Activated gamma-delta T cell treated with anti-CD3 and anti-CD28 coated beads, Interleukin-2, amount 50 U/mL, for 16 hours (primary cell): ENCODE data around the gene SPAG17.
"Not testable (repeated sequence)": the region's sequence is repeated elsewhere in the genome, so short reads cannot be mapped to it uniquely, and the experiment has no call there.

ENCODE experiments used
- DNase-seq: peaks from one replicate; pipeline ENCODE4 v3.0.0-alpha.2; 2020; ENCODE audit warnings: low read depth

The SPAG17 gene

GRCh38 chr1:117976381-117976780 is 208.6 kb downstream of the SPAG17 start:
- no peak for DNase-seq

GRCh38 chr1:117971777-117972176 is 213.3 kb downstream of the SPAG17 start:
- DNase-seq, result no peak

- no peak for DNase-seq
These were observed 214.8 kb downstream of the SPAG17 start for GRCh38 chr1:117970252-117970651.

GRCh38 chr1:117967881-117968280 is 217.1 kb downstream of the SPAG17 start:
- no peak for DNase-seq

GRCh38 chr1:117967477-117967876 is 217.6 kb downstream of the SPAG17 start:
- DNase-seq, result no peak

- DNase-seq, result no peak
These were observed 220.6 kb downstream of the SPAG17 start for GRCh38 chr1:117964290-117965038.

GRCh38 chr1:117959364-117959763 is 225.7 kb downstream of the SPAG17 start:
- no peak for DNase-seq

GRCh38 chr1:117952386-117952785 is 232.6 kb downstream of the SPAG17 start:
- no peak for DNase-seq

- no peak for DNase-seq
These were observed 242.7 kb downstream of the SPAG17 start for GRCh38 chr1:117942293-117942692.

GRCh38 chr1:117933769-117934168 is 251.3 kb downstream of the SPAG17 start:
- no peak for DNase-seq

GRCh38 chr1:117932576-117932975 is 252.5 kb downstream of the SPAG17 start:
- DNase-seq, result no peak

GRCh38 chr1:117930484-117930883 is 254.5 kb downstream of the SPAG17 start:
- no peak for DNase-seq

- no peak for DNase-seq
These were observed 254.9 kb downstream of the SPAG17 start for GRCh38 chr1:117930173-117930447.

- peak; percentile 93 for DNase-seq
These were observed 255.5 kb downstream of the SPAG17 start, which contains the start of the genes GDAP2 and WDR3 for GRCh38 chr1:117929343-117930172. Gene GDAP2 (minus strand): TSS chr1:117929621. CDS start chr1:117920357, 9,264 bp downstream. Gene WDR3 (plus strand): TSS chr1:117929739. CDS start chr1:117933320, 3,581 bp downstream.

- peak; percentile 25 for DNase-seq
These were observed 256.1 kb downstream of the SPAG17 start for GRCh38 chr1:117928881-117929342.

GRCh38 chr1:117925981-117926380 is 259.0 kb downstream of the SPAG17 start:
- no peak for DNase-seq

GRCh38 chr1:117922717-117923116 is 262.3 kb downstream of the SPAG17 start:
- DNase-seq, result not testable (repeated sequence)

- no peak for DNase-seq
These were observed 263.0 kb downstream of the SPAG17 start for GRCh38 chr1:117921991-117922390.

- DNase-seq, result no peak
These were observed 265.7 kb downstream of the SPAG17 start for GRCh38 chr1:117919376-117919775.

GRCh38 chr1:117911051-117911450 is 274.0 kb downstream of the SPAG17 start:
- DNase-seq, result no peak

GRCh38 chr1:117905019-117905418 is 280.0 kb downstream of the SPAG17 start:
- no peak for DNase-seq

- DNase-seq, result no peak
These were observed 280.5 kb downstream of the SPAG17 start for GRCh38 chr1:117904485-117904884.
